Stomach (tissue), 4 donors: ENCODE measurements around the gene GLUD1.

Experiments used
- CTCF ChIP-seq, 7 experiments: fragments of 450-650 bp in 4 of 7; fragments of 200-600 bp in 3 of 7; sonication (generic) in 3 of 7; IDR thresholded peaks; one replicate each; pipeline ENCODE4 v1.5.1; 2016 to 2019; ENCODE audit warnings: antibody characterized with exemption in 7 of 7, control low read depth in 2 of 7, mild to moderate bottlenecking in 1 of 7
- EP300 ChIP-seq: sonication (generic); formaldehyde crosslinking; IDR thresholded peaks from one replicate; pipeline ENCODE4 v1.6.1; 2017; ENCODE audit warnings: antibody characterized with exemption
- POLR2A ChIP-seq, 4 donors: fragments of 450-650 bp; IDR thresholded peaks; one replicate each; pipeline ENCODE4 v1.6.1; 2016; ENCODE audit warnings: antibody characterized with exemption in 4 of 4, control low read depth in 2 of 4, mild to moderate bottlenecking in 1 of 4, moderate library complexity in 1 of 4
- POLR2AphosphoS5 ChIP-seq, 3 donors: sonication (generic); formaldehyde crosslinking; IDR thresholded peaks; one replicate each; pipeline ENCODE4 v1.6.1; 2016; ENCODE audit warnings: antibody characterized with exemption in 3 of 3

GRCh38 chr10:87090779-87091178 is 3.9 kb downstream of the GLUD1 start:
- no peak for TF ChIP-seq POLR2A (IDR thresholded peaks at IDR 0.05)
- no peak for TF ChIP-seq CTCF (IDR thresholded peaks at IDR 0.05)
- no peak for TF ChIP-seq POLR2AphosphoS5 (IDR thresholded peaks at IDR 0.05)
- no peak for TF ChIP-seq EP300
